HuH-7 (cell line): ENCODE results near the gene TIRAP.
"Not testable (repeated sequence)": the region's sequence is repeated elsewhere in the genome, so short reads cannot be mapped to it uniquely, and the experiment has no call there.

Experiments
- DNase-seq: peaks from one replicate; pipeline ENCODE4 v3.0.0; 2011; ENCODE audit warnings: low spot score

TIRAP gene

GRCh38 chr11:126288237-126288636, 5.3 kb downstream of the TIRAP start:
- DNase-seq = no peak

GRCh38 chr11:126290887-126291286, 8.0 kb downstream of the TIRAP start:
- DNase-seq = no peak

GRCh38 chr11:126293726-126294125, 10.8 kb downstream of the TIRAP start:
- DNase-seq = no peak

GRCh38 chr11:126297004-126297403, 14.1 kb downstream of the TIRAP start:
- DNase-seq = no peak

- DNase-seq = peak; percentile 96
Observed at GRCh38 chr11:126303623-126304456, 20.9 kb downstream of the TIRAP start, which contains the start of gene DCPS. Gene DCPS, plus strand, starts transcription at chr11:126304060. Its CDS starts 21 bp downstream, at chr11:126304081.

GRCh38 chr11:126304457-126305075, 21.7 kb downstream of the TIRAP start:
- no peak for DNase-seq

GRCh38 chr11:126305699-126306098, 22.8 kb downstream of the TIRAP start:
- DNase-seq = no peak

GRCh38 chr11:126307706-126308105, 24.8 kb downstream of the TIRAP start:
- no peak for DNase-seq

GRCh38 chr11:126308271-126308671, 25.4 kb downstream of the TIRAP start:
- DNase-seq = no peak

GRCh38 chr11:126308771-126309170, 25.9 kb downstream of the TIRAP start:
- DNase-seq = not testable (repeated sequence)

GRCh38 chr11:126310200-126310991, 27.5 kb downstream of the TIRAP start:
- DNase-seq = peak; percentile 82

- DNase-seq = no peak
Observed at GRCh38 chr11:126310992-126311310, 28.1 kb downstream of the TIRAP start.

- no peak for DNase-seq
Observed at GRCh38 chr11:126311401-126312291, 28.8 kb downstream of the TIRAP start.

GRCh38 chr11:126312961-126313360, 30.1 kb downstream of the TIRAP start:
- no peak for DNase-seq

- DNase-seq = no peak
Observed at GRCh38 chr11:126313826-126314225, 30.9 kb downstream of the TIRAP start.

GRCh38 chr11:126317432-126317755, 34.5 kb downstream of the TIRAP start:
- DNase-seq = no peak

- DNase-seq = no peak
Observed at GRCh38 chr11:126317756-126318573, 35.1 kb downstream of the TIRAP start.

GRCh38 chr11:126318574-126319373, 35.9 kb downstream of the TIRAP start:
- no peak for DNase-seq

- no peak for DNase-seq
Observed at GRCh38 chr11:126319374-126319740, 36.5 kb downstream of the TIRAP start.

GRCh38 chr11:126322996-126323395, 40.1 kb downstream of the TIRAP start:
- DNase-seq = no peak
